Neural crest cell (in vitro differentiated cells): ENCODE results near the gene CEMIP2. TPM values are rescaled to one million over a fixed set of nuclear protein-coding genes. Genes with fewer than 3 reads are reported as not detected.

Experiments
- DNase-seq: peaks from one replicate; pipeline ENCODE4 v3.0.0; 2021; ENCODE audit warnings: low read depth, mixed read lengths, low spot score
- H3K27ac Mint-ChIP-seq: one replicate; pipeline ENCODE4 v1.8.0; 2021; ENCODE audit warnings: mild to moderate bottlenecking, mixed read lengths; ENCODE audit not compliant: unreplicated experiment
- H3K27me3 Mint-ChIP-seq: 2 replicates; pipeline ENCODE4 v1.8.0; 2021; ENCODE audit warnings: low read depth, mild to moderate bottlenecking, mixed read lengths
- H3K36me3 Mint-ChIP-seq: 2 replicates; pipeline ENCODE4 v1.8.0; 2021; ENCODE audit warnings: low read depth, mild to moderate bottlenecking, mixed read lengths
- H3K4me1 Mint-ChIP-seq: 2 replicates; pipeline ENCODE4 v1.8.0; 2021; ENCODE audit warnings: mixed read lengths
- H3K4me3 Mint-ChIP-seq: one replicate; pipeline ENCODE4 v1.8.0; 2021; ENCODE audit warnings: mild to moderate bottlenecking, mixed read lengths
- H3K9me3 Mint-ChIP-seq: 2 replicates; pipeline ENCODE4 v1.8.0; 2021; ENCODE audit warnings: mixed read lengths
- CTCF ChIP-seq: fragments of 200-600 bp; sonication (generic); conservative IDR thresholded peaks from 2 replicates; pipeline ENCODE4 v1.5.0; 2021; ENCODE audit warnings: antibody characterized with exemption, mild to moderate bottlenecking
- total RNA-seq: library from RNA; stranded (reverse); gene quantifications from 2 replicates; pipeline ENCODE4 v1.2.1, GENCODE V29; 2021

Gene CEMIP2
- total RNA-seq, 1 donor from 2014 or later, result 94.4 TPM

GRCh38 chr9:71761938-71762353 is 6.4 kb downstream of the CEMIP2 start:
- Mint-ChIP-seq H3K27me3 (no peaks in the 10 kb centered on the region), H3K4me3 (peak overlapping the region; percentile 88), H3K36me3 (no peaks in the 10 kb centered on the region), H3K27ac (peak overlapping the region; percentile 29), H3K4me1 (peaks cover 87% of the 10 kb centered on the region), H3K9me3 (no peaks in the 10 kb centered on the region)
- no peak for TF ChIP-seq CTCF
- DNase-seq, result no peak

GRCh38 chr9:71760901-71761300 is 7.4 kb downstream of the CEMIP2 start:
- Mint-ChIP-seq H3K27ac (peak overlapping the region; percentile 94), H3K9me3 (no peaks in the 10 kb centered on the region), H3K4me3 (peak overlapping the region; percentile 88), H3K4me1 (peaks cover 89% of the 10 kb centered on the region), H3K27me3 (no peaks in the 10 kb centered on the region), H3K36me3 (no peaks in the 10 kb centered on the region)
- no peak for TF ChIP-seq CTCF
- DNase-seq, result peak; percentile 48

GRCh38 chr9:71758785-71759184 is 9.5 kb downstream of the CEMIP2 start:
- DNase-seq, result no peak
- TF ChIP-seq CTCF, result no peak
- Mint-ChIP-seq H3K27me3 (no peaks in the 10 kb centered on the region), H3K4me3 (peak overlapping the region; percentile 88), H3K4me1 (peaks cover 86% of the 10 kb centered on the region), H3K36me3 (no peaks in the 10 kb centered on the region), H3K27ac (peak overlapping the region; percentile 96), H3K9me3 (no peaks in the 10 kb centered on the region)

- H3K9me3 Mint-ChIP-seq, result no peaks in the 10 kb centered on the region
- no peak for TF ChIP-seq CTCF
- H3K27me3 Mint-ChIP-seq, result no peaks in the 10 kb centered on the region
- no peak for DNase-seq
- no peaks in the 10 kb centered on the region for H3K36me3 Mint-ChIP-seq
- H3K4me3 Mint-ChIP-seq, result peak overlapping the region; percentile 88
- peaks cover 84% of the 10 kb centered on the region for H3K4me1 Mint-ChIP-seq
- H3K27ac Mint-ChIP-seq, result peak overlapping the region; percentile 78
These were observed 10.0 kb downstream of the CEMIP2 start for GRCh38 chr9:71758277-71758676.

GRCh38 chr9:71756753-71757152 is 11.6 kb downstream of the CEMIP2 start:
- Mint-ChIP-seq H3K36me3 (no peaks in the 10 kb centered on the region), H3K27ac (peak overlapping the region; percentile 70), H3K4me1 (peaks cover 88% of the 10 kb centered on the region)

More at GRCh38 chr9:71756753-71757152, 11.6 kb downstream of the CEMIP2 start:
- peak overlapping the region; percentile 88 for H3K4me3 Mint-ChIP-seq
- no peak for DNase-seq
- no peaks in the 10 kb centered on the region for H3K27me3 Mint-ChIP-seq
- H3K9me3 Mint-ChIP-seq, result no peaks in the 10 kb centered on the region
- TF ChIP-seq CTCF, result no peak
